Caco-2 (cell line): Measurements from ENCODE around the gene GRID1. TPM values are rescaled to one million over a fixed set of nuclear protein-coding genes. Genes with fewer than 3 reads are reported as not detected.

ENCODE experiments used
- BruUV-seq: library from RNA; stranded (reverse); fragments of 400-500 nt; replicated peaks from 2 replicates; lab custom pipeline; 2021; lab: Mats Ljungman, UMichigan
- CTCF ChIA-PET: fragments of 300-600 bp; sonication (Branson Sonifier 250); formaldehyde crosslinking; loops from one replicate; lab custom pipeline; 2022; ENCODE audit warnings: antibody characterized with exemption; lab: Charles Lee
- POLR2A ChIA-PET: fragments of 300-600 bp; sonication (Branson Sonifier 250); formaldehyde crosslinking; loops from one replicate; lab custom pipeline; 2022; ENCODE audit warnings: antibody characterized with exemption; lab: Charles Lee
- DNase-seq, 2 experiments: peaks; one replicate each; pipeline versions ENCODE4 v3.0.0 to v3.0.0-alpha.2; 2020 to 2022
- H3K27me3 ChIP-seq: replicated peaks from 2 replicates; pipeline ENCODE4 v1.6.0; 2011; ENCODE audit warnings: low read length; ENCODE audit not compliant: control insufficient read depth, insufficient read depth
- H3K36me3 ChIP-seq: 2 replicates; pipeline ENCODE4 v1.5.1; 2011; ENCODE audit warnings: low read length; ENCODE audit not compliant: control insufficient read depth, insufficient read depth
- H3K4me1 ChIP-seq: fragments of 250-450 bp; sonication (Bioruptor Pico); 2 replicates; pipeline ENCODE4 v1.5.1; 2020; ENCODE audit warnings: mild to moderate bottlenecking
- H3K4me3 ChIP-seq: 2 replicates; pipeline ENCODE4 v1.5.1; 2011; ENCODE audit warnings: low read depth, mild to moderate bottlenecking, control low read depth, low read length
- H3K9me3 ChIP-seq: fragments of 250-450 bp; sonication (Bioruptor Pico); 2 replicates; pipeline ENCODE4 v1.5.1; 2020; ENCODE audit warnings: mild to moderate bottlenecking, moderate library complexity
- H3K27ac Mint-ChIP-seq: one replicate; pipeline ENCODE4 v1.8.0; 2022; ENCODE audit warnings: mixed read lengths; ENCODE audit not compliant: unreplicated experiment
- H3K27me3 Mint-ChIP-seq: one replicate; pipeline ENCODE4 v1.8.0; 2022; ENCODE audit warnings: mixed read lengths; ENCODE audit not compliant: insufficient read depth, unreplicated experiment
- H3K36me3 Mint-ChIP-seq: one replicate; pipeline ENCODE4 v1.8.0; 2022; ENCODE audit warnings: mild to moderate bottlenecking, mixed read lengths; ENCODE audit not compliant: insufficient read depth, unreplicated experiment
- H3K4me1 Mint-ChIP-seq: one replicate; pipeline ENCODE4 v1.8.0; 2022; ENCODE audit warnings: low read depth, mixed read lengths; ENCODE audit not compliant: unreplicated experiment
- H3K4me3 Mint-ChIP-seq: one replicate; pipeline ENCODE4 v1.8.0; 2022; ENCODE audit warnings: mild to moderate bottlenecking, moderate library complexity, mixed read lengths; ENCODE audit not compliant: unreplicated experiment
- H3K9me3 Mint-ChIP-seq: one replicate; pipeline ENCODE4 v1.8.0; 2022; ENCODE audit warnings: mixed read lengths; ENCODE audit not compliant: unreplicated experiment
- CTCF ChIP-seq, 2 experiments: fragments of 200-600 bp in 1 of 2; IDR thresholded peaks; 1 replicate in 1 of 2; 2 replicates in 1 of 2; pipeline versions ENCODE4 v1.5.1 to v1.8.0; 2011 to 2022; ENCODE audit warnings: antibody characterized with exemption in 1 of 2, control low read depth in 1 of 2, inconsistent platforms in 1 of 2, low read depth in 1 of 2, low read length in 1 of 2, mild to moderate bottlenecking in 1 of 2, moderate library complexity in 1 of 2; ENCODE audit not compliant: insufficient read depth in 1 of 2, severe bottlenecking in 1 of 2, unreplicated experiment in 1 of 2
- intact Hi-C: fragments of 100-400 bp; cut with micrococcal nuclease; formaldehyde crosslinking; loops from one replicate; pipeline ENCODE4 v1.10.0; 2022; ENCODE audit not compliant: unreplicated experiment
- total RNA-seq: library from RNA; stranded (reverse); gene quantifications from 2 replicates; pipeline ENCODE4 v1.2.3, GENCODE V29; 2022

Gene GRID1
- total RNA-seq, 1 experiment from 2014 or later, result 8.0 TPM

DNA sequence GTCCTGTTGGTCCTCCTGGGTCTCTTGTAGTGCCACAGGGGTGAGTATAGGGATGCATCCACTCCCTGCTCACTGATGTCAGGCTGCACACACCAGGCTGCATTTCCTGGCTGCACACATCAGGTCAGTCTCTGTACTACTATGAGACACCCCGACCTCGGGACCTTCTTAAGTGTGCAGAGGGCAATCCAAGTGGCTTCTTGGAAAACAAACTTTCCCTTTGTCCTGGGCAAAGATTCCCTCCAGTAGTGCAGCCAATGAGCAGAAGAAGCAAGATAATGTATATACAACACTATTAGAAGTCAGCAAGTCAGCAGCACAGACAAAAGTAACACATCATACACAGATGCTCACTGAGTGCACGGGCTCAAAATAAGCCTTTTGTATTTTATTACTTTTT is 493.5 kb downstream of the GRID1 start:
- no peak for TF ChIP-seq CTCF (IDR thresholded peaks at IDR 0.05; ENCODE audit: insufficient read depth in 1 of 2, low read depth in 1 of 2, low read length in 1 of 2, severe bottlenecking in 1 of 2, unreplicated experiment in 1 of 2)
- intact Hi-C loops, result no loop called here
- Mint-ChIP-seq H3K27me3 (peaks cover 4% of the 10 kb centered on the region), H3K4me3 (no peak overlapping the region), H3K27ac (no peak overlapping the region), H3K9me3 (peaks cover 9% of the 10 kb centered on the region), H3K36me3 (no peaks in the 10 kb centered on the region), H3K4me1 (no peaks in the 10 kb centered on the region)
- Histone ChIP-seq H3K9me3 (no peaks in the 10 kb centered on the region), H3K36me3 (no peaks in the 10 kb centered on the region), H3K27me3 (no peaks in the 10 kb centered on the region), H3K4me1 (no peaks in the 10 kb centered on the region), H3K4me3 (no peak overlapping the region)
- no TSS peak for BruUV-seq
- ChIA-PET POLR2A (no interaction called here), CTCF (no interaction called here)
- DNase-seq, result no peak

GRCh38 chr10:85868627-85869499 is 497.7 kb downstream of the GRID1 start:
- Mint-ChIP-seq H3K27ac (no peak overlapping the region), H3K27me3 (peaks cover 4% of the 10 kb centered on the region), H3K36me3 (no peaks in the 10 kb centered on the region), H3K4me3 (no peak overlapping the region), H3K9me3 (no peaks in the 10 kb centered on the region), H3K4me1 (no peaks in the 10 kb centered on the region)
- BruUV-seq, result no TSS peak
- ChIA-PET POLR2A (no interaction called here), CTCF (no interaction called here)
- no peak for DNase-seq
- no peaks in the 10 kb centered on the region for H3K9me3 ChIP-seq
- H3K4me1 ChIP-seq, result peaks cover 2% of the 10 kb centered on the region; the same call in 1 of the 2 replicates
- no peak for TF ChIP-seq CTCF (IDR thresholded peaks at IDR 0.05; ENCODE audit: insufficient read depth in 1 of 2, low read depth in 1 of 2, low read length in 1 of 2, severe bottlenecking in 1 of 2, unreplicated experiment in 1 of 2)
- H3K4me3 ChIP-seq, result no peak overlapping the region
- H3K36me3 ChIP-seq, result no peaks in the 10 kb centered on the region
- intact Hi-C loops, result no loop called here
- H3K27me3 ChIP-seq, result no peaks in the 10 kb centered on the region

DNA sequence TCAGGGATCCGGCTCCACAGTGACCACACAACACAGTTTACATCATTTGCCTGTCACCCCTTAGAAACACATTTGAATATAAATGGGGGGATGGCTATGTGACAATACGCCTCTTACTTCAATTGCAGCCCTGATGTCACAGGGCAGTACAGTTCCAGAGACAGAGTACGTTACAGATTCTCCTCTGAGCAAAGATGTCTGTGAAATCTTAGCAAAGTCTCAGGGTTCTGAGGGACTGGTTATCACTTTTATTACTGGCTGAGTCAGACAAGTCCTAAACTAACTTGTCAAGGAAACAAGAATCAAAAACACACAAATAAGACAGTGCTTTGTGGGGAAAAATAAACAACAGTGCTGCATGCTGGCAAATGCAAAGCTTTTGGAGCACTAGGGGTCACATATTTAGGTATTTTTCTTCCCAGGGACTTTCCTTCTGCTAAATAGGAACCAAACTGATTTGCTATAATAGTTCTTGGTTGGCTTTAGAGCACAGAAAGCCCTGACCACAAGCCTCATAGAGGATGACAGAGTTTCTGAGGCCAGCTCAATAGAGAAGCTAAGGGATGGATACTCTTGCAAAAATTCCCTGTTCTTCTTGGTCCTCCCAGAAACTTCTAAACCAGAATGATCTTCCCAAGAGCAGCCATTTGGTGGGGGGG is 501.6 kb downstream of the GRID1 start:
- no peaks in the 10 kb centered on the region for H3K27me3 ChIP-seq

More for the DNA sequence above, 501.6 kb downstream of the GRID1 start:
- Mint-ChIP-seq H3K27ac (no peak overlapping the region), H3K27me3 (no peaks in the 10 kb centered on the region), H3K4me3 (no peak overlapping the region), H3K9me3 (no peaks in the 10 kb centered on the region), H3K36me3 (no peaks in the 10 kb centered on the region), H3K4me1 (peaks cover 10% of the 10 kb centered on the region)
- Histone ChIP-seq H3K4me1 (peaks cover 13% of the 10 kb centered on the region), H3K9me3 (no peaks in the 10 kb centered on the region), H3K4me3 (no peak overlapping the region), H3K36me3 (no peaks in the 10 kb centered on the region)
- no peak for TF ChIP-seq CTCF (IDR thresholded peaks at IDR 0.05; ENCODE audit: insufficient read depth in 1 of 2, low read depth in 1 of 2, low read length in 1 of 2, severe bottlenecking in 1 of 2, unreplicated experiment in 1 of 2)
- ChIA-PET POLR2A (interaction anchor here (0.6 kb wide), 1 partner anchor 48 kb away, joined by 3 read pairs; no protein-coding TSS in a partner anchor), CTCF (no interaction called here)
- intact Hi-C loops, result no loop called here
- no peak for DNase-seq
- no TSS peak for BruUV-seq
